ENCODE measurements around the gene CEP76. TPM values are rescaled to one million over a fixed set of nuclear protein-coding genes. Genes with fewer than 3 reads are reported as not detected.
A peak's percentile ranks its signal among the peaks of the same experiment; 100 is the strongest.

The CEP76 gene
- total RNA-seq, 4 donors from 2014 or later, result 5.4 to 9.1 (median 6.8) TPM

DNA sequence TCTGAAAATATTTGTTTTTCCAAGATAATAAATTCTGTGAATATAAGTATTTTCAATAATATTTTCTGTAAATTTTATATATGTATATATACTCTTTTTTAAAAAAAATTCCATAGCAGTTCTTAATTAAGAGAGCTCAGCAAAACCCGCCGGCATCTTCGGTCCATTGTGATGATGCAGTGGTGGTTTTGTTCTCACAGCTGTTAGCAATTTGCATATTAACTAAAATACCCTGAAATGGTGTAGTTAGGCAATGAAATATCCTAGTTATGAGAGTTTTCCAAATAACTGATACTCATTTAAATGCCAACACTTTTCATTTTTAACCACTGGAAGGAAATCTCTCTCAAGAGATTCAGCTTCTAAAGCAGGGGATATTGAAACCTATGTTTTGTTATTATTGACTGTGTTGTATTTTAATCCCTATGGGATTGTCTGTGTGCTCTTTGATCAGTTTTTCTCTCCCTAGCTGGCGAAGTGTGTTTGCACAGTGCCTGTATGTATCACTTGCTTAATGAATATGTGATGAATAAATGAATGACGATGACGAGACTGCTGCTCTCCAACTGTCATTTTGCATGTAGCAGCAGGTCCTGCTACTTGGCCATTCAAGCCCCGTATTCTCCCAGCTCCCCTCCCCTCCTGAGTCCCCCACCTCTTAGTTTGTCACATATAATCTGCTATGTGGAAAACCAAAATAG is 42.7 kb upstream of the CEP76 start:
- intact Hi-C loops (cut with DNase I; ENCODE audit: low total_unique reads), result no loop called here
- Histone ChIP-seq H3K4me1 (no peaks in the 10 kb centered on the region), H3K36me3 (no peaks in the 10 kb centered on the region), H3K27me3 (no peaks in the 10 kb centered on the region), H3K27ac (no peak overlapping the region), H3K9me3 (no peaks in the 10 kb centered on the region), H3K4me3 (no peak overlapping the region)
- ATAC-seq, result no peak
- no peak for DNase-seq
- TF ChIP-seq, protein P1, sequence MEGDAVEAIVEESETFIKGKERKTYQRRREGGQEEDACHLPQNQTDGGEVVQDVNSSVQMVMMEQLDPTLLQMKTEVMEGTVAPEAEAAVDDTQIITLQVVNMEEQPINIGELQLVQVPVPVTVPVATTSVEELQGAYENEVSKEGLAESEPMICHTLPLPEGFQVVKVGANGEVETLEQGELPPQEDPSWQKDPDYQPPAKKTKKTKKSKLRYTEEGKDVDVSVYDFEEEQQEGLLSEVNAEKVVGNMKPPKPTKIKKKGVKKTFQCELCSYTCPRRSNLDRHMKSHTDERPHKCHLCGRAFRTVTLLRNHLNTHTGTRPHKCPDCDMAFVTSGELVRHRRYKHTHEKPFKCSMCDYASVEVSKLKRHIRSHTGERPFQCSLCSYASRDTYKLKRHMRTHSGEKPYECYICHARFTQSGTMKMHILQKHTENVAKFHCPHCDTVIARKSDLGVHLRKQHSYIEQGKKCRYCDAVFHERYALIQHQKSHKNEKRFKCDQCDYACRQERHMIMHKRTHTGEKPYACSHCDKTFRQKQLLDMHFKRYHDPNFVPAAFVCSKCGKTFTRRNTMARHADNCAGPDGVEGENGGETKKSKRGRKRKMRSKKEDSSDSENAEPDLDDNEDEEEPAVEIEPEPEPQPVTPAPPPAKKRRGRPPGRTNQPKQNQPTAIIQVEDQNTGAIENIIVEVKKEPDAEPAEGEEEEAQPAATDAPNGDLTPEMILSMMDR (IDR thresholded peaks at IDR 0.05 in 4 of 5, conservative IDR thresholded peaks at IDR 0.05 in 1 of 5), result no peak
- TF ChIP-seq POLR2A (IDR thresholded peaks at IDR 0.05), result no peak
- in situ Hi-C loops (cut with MboI; ENCODE audit: low sequenced_read_pairs in 4 of 4), result loop anchor here (25.0 kb wide), 1 partner anchor 417 kb away; no protein-coding TSS in a partner anchor

DNA sequence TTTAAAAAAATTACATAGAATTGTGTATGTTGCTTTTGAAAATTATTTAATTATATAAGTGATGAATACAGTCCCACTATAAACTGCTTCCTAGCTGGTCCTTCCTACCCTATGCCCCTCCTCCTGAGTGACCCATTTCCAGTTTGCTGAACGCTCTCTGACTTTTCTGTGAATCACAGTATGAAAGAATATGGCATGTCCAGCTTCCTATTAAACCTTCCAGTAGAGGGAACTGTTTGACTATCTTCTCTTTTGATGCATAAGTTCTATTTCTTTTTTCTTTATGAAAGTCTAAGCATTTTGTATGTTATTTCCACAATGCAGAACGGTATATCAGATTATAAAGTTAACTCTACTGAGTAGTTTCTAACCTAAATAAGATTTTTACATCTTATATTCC is 41.6 kb upstream of the CEP76 start:
- Histone ChIP-seq H3K9me3 (no peaks in the 10 kb centered on the region), H3K4me1 (no peaks in the 10 kb centered on the region), H3K27me3 (no peaks in the 10 kb centered on the region), H3K4me3 (no peak overlapping the region), H3K27ac (no peak overlapping the region), H3K36me3 (no peaks in the 10 kb centered on the region)
- in situ Hi-C loops (cut with MboI; ENCODE audit: low sequenced_read_pairs in 4 of 4) (loop anchor here (25.0 kb wide), 1 partner anchor 418 kb away; no protein-coding TSS in a partner anchor), intact Hi-C loops (cut with DNase I; ENCODE audit: low total_unique reads) (no loop called here)
- ATAC-seq (no peak), DNase-seq (no peak)
- TF ChIP-seq POLR2A (IDR thresholded peaks at IDR 0.05), result no peak
- TF ChIP-seq, protein P1 (IDR thresholded peaks at IDR 0.05 in 4 of 5, conservative IDR thresholded peaks at IDR 0.05 in 1 of 5), result peak in 3 of 5 experiments; percentile 18 to 48 (median 31)

DNA sequence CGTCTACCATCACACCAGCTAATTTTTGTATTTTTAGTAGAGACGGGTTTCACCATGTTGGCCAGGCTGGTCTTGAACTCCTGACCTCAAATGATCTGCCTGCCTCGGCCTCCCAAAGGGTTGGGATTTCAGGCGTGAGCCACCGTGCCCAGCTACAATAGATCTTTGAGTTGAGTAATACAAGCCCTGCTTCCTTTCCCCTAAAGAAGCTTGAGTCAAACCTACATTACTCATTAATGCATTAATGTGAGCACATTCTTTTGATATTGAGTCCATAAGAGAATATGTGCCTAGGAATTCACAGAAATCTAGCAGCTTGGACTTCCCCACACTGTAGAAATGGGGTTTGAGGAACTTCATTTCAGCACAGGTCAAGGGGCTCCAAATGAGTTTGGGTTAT is 39.9 kb upstream of the CEP76 start:
- in situ Hi-C loops (cut with MboI; ENCODE audit: low sequenced_read_pairs in 4 of 4) (loop anchor here (25.0 kb wide), 1 partner anchor 420 kb away; no protein-coding TSS in a partner anchor), intact Hi-C loops (cut with DNase I; ENCODE audit: low total_unique reads) (no loop called here)
- H3K36me3 ChIP-seq, result no peaks in the 10 kb centered on the region
- no peak for ATAC-seq
- DNase-seq, result no peak
- H3K4me3 ChIP-seq, result no peak overlapping the region
- no peaks in the 10 kb centered on the region for H3K4me1 ChIP-seq
- H3K27ac ChIP-seq, result no peak overlapping the region
- TF ChIP-seq, protein P1 (IDR thresholded peaks at IDR 0.05 in 4 of 5, conservative IDR thresholded peaks at IDR 0.05 in 1 of 5), result no peak
- TF ChIP-seq POLR2A (IDR thresholded peaks at IDR 0.05), result no peak
- H3K27me3 ChIP-seq, result no peaks in the 10 kb centered on the region
- no peaks in the 10 kb centered on the region for H3K9me3 ChIP-seq

DNA sequence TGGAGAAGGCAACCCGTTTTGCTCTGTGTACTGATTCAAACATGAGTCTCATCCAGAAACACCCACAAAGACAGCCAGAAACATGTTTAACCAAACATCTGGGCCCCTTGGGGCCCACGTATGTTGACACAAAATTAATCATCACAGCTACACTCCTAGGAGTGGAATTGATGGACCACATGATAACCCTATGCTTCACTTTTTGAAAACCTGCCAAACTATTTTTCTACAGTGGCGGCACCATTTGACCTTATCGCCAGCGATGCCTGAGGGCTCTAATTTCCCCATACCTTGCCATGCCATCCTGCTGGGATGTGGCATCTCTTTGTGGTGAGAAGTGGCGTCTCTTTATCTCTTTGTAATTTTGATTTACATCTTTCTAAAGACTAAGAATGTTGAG is 38.8 kb upstream of the CEP76 start:
- Histone ChIP-seq H3K4me1 (no peaks in the 10 kb centered on the region), H3K9me3 (no peaks in the 10 kb centered on the region), H3K27me3 (no peaks in the 10 kb centered on the region), H3K36me3 (no peaks in the 10 kb centered on the region), H3K27ac (no peak overlapping the region), H3K4me3 (no peak overlapping the region)
- intact Hi-C loops (cut with DNase I; ENCODE audit: low total_unique reads) (no loop called here), in situ Hi-C loops (cut with MboI; ENCODE audit: low sequenced_read_pairs in 4 of 4) (loop anchor here (25.0 kb wide), 1 partner anchor 421 kb away; no protein-coding TSS in a partner anchor)
- no peak for ATAC-seq
- no peak for DNase-seq
- no peak for TF ChIP-seq POLR2A (IDR thresholded peaks at IDR 0.05)
- TF ChIP-seq, protein P1 (IDR thresholded peaks at IDR 0.05 in 4 of 5, conservative IDR thresholded peaks at IDR 0.05 in 1 of 5), result no peak
